ENCODE measurements around the gene DNAAF1. TPM values are rescaled to one million over a fixed set of nuclear protein-coding genes. Genes with fewer than 3 reads are reported as not detected.

The DNAAF1 gene
- total and polyA plus RNA-seq, 2 experiments from 2014 or later, result 0.42 TPM

- no peaks in the 10 kb centered on the region; the same call in 2 of the 3 replicates for H3K9me3 Mint-ChIP-seq
- Histone ChIP-seq H3K9me2 (ENCODE audit: insufficient read depth) (no peaks in the 10 kb centered on the region), H4K20me1 (replicated peaks; ENCODE audit: insufficient read depth) (no peaks in the 10 kb centered on the region), H3K4me3 (no peak overlapping the region), H3K36me3 (ENCODE audit: insufficient read depth) (no peaks in the 10 kb centered on the region), H3F3A (replicated peaks; ENCODE audit: low read depth) (no peaks in the 10 kb centered on the region), H3K27ac (ENCODE audit: low read depth) (no peak overlapping the region), H3K4me1 (ENCODE audit: insufficient read depth) (peaks cover 4% of the 10 kb centered on the region; the same call in 1 of the 2 replicates), H3K4me2 (no peak overlapping the region), H3K79me2 (replicated peaks; ENCODE audit: insufficient read depth) (no peaks in the 10 kb centered on the region), H2AFZ (no peak overlapping the region), H3K27me3 (ENCODE audit: insufficient read depth) (no peaks in the 10 kb centered on the region)
- H3K27me3 Mint-ChIP-seq (ENCODE audit: insufficient read depth, low read depth, poor library complexity), result peaks cover 17% of the 10 kb centered on the region
- H3K4me1 Mint-ChIP-seq, result peaks cover 14% of the 10 kb centered on the region
- H3K36me3 Mint-ChIP-seq (ENCODE audit: low read depth), result peaks cover 2% of the 10 kb centered on the region; the same call in 1 of the 3 replicates
- no peak overlapping the region for H3K4me3 Mint-ChIP-seq
- DNase-seq (ENCODE audit: low spot score) (no peak), ATAC-seq (no peak)
- TF ChIP-seq ETS1 (IDR thresholded peaks at IDR 0.05), result no peak
- TF ChIP-seq ZNF462 (CRISPR knock-in tag; IDR thresholded peaks at IDR 0.05), result no peak
- no peak for TF ChIP-seq NANOG (IDR thresholded peaks at IDR 0.05; ENCODE audit: borderline replicate concordance)
- no peak overlapping the region for H3K27ac Mint-ChIP-seq
Measured at GRCh38 chr16:84223456-84223855, 78.3 kb downstream of the DNAAF1 start.

- H3K36me3 ChIP-seq (ENCODE audit: insufficient read depth), result no peaks in the 10 kb centered on the region
- H3K27me3 Mint-ChIP-seq (ENCODE audit: insufficient read depth, low read depth, poor library complexity), result peaks cover 10% of the 10 kb centered on the region
- H3F3A ChIP-seq (replicated peaks; ENCODE audit: low read depth), result no peaks in the 10 kb centered on the region
- no peak overlapping the region for H3K4me3 ChIP-seq
- no peaks in the 10 kb centered on the region for H3K79me2 ChIP-seq (replicated peaks; ENCODE audit: insufficient read depth)
- no peak overlapping the region for H3K4me2 ChIP-seq
- no peak overlapping the region for H2AFZ ChIP-seq
- no peak for DNase-seq (ENCODE audit: low spot score)
- H3K4me1 ChIP-seq (ENCODE audit: insufficient read depth), result peaks cover 4% of the 10 kb centered on the region
- no peaks in the 10 kb centered on the region for H3K27me3 ChIP-seq (ENCODE audit: insufficient read depth)
- H3K4me3 Mint-ChIP-seq, result no peak overlapping the region
- peaks cover 2% of the 10 kb centered on the region; the same call in 1 of the 3 replicates for H3K36me3 Mint-ChIP-seq (ENCODE audit: low read depth)
- H3K4me1 Mint-ChIP-seq, result peaks cover 11% of the 10 kb centered on the region
- H3K27ac ChIP-seq (ENCODE audit: low read depth), result no peak overlapping the region
- no peaks in the 10 kb centered on the region for H3K9me2 ChIP-seq (ENCODE audit: insufficient read depth)
- H3K9me3 Mint-ChIP-seq, result no peaks in the 10 kb centered on the region; the same call in 2 of the 3 replicates
- no peak for ATAC-seq
- no peaks in the 10 kb centered on the region for H4K20me1 ChIP-seq (replicated peaks; ENCODE audit: insufficient read depth)
- H3K27ac Mint-ChIP-seq, result no peak overlapping the region
- TF ChIP-seq POLR2AphosphoS5 (IDR thresholded peaks at IDR 0.05; ENCODE audit: low read depth), result no peak
- no peak for TF ChIP-seq EZH2phosphoT487 (IDR thresholded peaks at IDR 0.05; ENCODE audit: unreplicated experiment)
- no peak for TF ChIP-seq ZNF462 (CRISPR knock-in tag; IDR thresholded peaks at IDR 0.05)
Measured at GRCh38 chr16:84224554-84224953, 79.4 kb downstream of the DNAAF1 start.
